ENCODE results near the gene IKZF2.

IKZF2 gene

DNA sequence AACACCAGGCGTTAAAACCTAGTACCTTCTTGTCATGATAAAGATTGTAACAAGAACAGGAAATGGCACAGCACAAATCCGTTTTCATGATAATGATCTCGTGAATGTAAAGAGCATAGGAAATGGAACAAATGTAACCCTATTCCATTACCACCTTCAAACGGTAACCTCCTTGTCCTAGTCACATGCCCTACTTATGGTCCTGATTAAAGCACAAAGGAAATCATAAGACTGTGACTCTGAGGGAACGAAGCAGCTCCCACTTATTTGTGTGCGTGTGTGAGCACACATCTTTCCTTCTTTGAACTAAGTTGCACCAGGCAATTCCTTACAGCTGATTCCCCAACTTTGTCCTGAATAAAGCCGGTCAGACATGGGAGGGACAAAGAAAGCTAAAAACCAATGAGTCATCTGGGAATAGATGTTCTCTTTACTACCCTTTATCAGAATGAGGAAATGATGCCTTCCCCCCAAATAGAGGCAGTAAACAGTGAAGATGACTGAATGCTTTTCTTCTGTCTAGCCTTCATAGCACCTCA, 192.6 kb downstream of the IKZF2 start:
- TF ChIP-seq, protein P1, sequence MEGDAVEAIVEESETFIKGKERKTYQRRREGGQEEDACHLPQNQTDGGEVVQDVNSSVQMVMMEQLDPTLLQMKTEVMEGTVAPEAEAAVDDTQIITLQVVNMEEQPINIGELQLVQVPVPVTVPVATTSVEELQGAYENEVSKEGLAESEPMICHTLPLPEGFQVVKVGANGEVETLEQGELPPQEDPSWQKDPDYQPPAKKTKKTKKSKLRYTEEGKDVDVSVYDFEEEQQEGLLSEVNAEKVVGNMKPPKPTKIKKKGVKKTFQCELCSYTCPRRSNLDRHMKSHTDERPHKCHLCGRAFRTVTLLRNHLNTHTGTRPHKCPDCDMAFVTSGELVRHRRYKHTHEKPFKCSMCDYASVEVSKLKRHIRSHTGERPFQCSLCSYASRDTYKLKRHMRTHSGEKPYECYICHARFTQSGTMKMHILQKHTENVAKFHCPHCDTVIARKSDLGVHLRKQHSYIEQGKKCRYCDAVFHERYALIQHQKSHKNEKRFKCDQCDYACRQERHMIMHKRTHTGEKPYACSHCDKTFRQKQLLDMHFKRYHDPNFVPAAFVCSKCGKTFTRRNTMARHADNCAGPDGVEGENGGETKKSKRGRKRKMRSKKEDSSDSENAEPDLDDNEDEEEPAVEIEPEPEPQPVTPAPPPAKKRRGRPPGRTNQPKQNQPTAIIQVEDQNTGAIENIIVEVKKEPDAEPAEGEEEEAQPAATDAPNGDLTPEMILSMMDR (IDR thresholded peaks at IDR 0.05; ENCODE audit: low read depth, low read length, missing control alignments), result no peak
- no peak for DNase-seq (ENCODE audit: low read depth)
- no peak overlapping the region for H3K4me3 ChIP-seq (ENCODE audit: low read depth, low read length)
- in situ Hi-C loops (cut with HindIII; ENCODE audit: low sequenced_read_pairs), result no loop called here

DNA sequence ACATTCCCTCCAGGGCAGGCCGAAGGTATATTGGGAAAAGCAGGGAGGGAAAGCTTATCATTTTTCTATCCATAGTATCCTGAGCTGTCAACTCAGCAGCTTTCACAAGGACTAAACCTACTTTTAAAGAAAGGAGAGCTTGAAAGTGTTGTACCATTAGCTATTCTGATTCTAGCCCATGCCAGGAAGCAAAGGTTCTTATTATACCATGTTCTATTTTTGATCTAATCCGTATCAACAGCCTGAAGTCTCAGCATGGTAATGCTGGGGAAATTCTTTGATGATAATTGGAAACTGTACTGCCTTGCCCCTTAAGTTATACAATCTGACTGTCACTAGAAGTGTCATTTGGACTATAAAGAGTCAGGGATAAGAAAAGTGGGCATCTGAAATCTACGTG, 193.3 kb downstream of the IKZF2 start:
- H3K4me3 ChIP-seq (ENCODE audit: low read depth, low read length), result no peak overlapping the region
- in situ Hi-C loops (cut with HindIII; ENCODE audit: low sequenced_read_pairs), result no loop called here
- DNase-seq (ENCODE audit: low read depth), result no peak
- TF ChIP-seq, protein P1 (IDR thresholded peaks at IDR 0.05; ENCODE audit: low read depth, low read length, missing control alignments), result no peak

DNA sequence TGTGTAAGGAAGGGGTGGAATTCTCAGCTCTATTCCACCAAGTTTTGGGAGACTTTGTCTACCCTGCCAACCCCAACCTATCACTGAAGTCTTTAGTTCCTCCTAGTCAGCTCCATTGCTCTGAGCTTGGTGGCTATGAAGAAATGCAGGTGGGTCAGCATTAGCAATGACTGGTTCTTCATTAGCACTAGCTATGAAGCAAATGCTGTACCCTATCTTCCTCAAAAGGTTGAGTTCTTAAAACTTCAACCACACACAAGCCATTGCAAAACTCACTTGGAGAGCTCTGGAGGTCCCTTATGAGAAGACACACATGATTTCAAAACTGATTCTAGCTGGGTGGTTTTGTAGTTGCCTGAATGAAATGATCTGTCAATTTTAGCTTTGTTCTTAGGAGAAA, 193.8 kb downstream of the IKZF2 start:
- DNase-seq (ENCODE audit: low read depth), result no peak
- no peak overlapping the region for H3K4me3 ChIP-seq (ENCODE audit: low read depth, low read length)
- in situ Hi-C loops (cut with HindIII; ENCODE audit: low sequenced_read_pairs), result no loop called here
- TF ChIP-seq, protein P1 (IDR thresholded peaks at IDR 0.05; ENCODE audit: low read depth, low read length, missing control alignments), result no peak

DNA sequence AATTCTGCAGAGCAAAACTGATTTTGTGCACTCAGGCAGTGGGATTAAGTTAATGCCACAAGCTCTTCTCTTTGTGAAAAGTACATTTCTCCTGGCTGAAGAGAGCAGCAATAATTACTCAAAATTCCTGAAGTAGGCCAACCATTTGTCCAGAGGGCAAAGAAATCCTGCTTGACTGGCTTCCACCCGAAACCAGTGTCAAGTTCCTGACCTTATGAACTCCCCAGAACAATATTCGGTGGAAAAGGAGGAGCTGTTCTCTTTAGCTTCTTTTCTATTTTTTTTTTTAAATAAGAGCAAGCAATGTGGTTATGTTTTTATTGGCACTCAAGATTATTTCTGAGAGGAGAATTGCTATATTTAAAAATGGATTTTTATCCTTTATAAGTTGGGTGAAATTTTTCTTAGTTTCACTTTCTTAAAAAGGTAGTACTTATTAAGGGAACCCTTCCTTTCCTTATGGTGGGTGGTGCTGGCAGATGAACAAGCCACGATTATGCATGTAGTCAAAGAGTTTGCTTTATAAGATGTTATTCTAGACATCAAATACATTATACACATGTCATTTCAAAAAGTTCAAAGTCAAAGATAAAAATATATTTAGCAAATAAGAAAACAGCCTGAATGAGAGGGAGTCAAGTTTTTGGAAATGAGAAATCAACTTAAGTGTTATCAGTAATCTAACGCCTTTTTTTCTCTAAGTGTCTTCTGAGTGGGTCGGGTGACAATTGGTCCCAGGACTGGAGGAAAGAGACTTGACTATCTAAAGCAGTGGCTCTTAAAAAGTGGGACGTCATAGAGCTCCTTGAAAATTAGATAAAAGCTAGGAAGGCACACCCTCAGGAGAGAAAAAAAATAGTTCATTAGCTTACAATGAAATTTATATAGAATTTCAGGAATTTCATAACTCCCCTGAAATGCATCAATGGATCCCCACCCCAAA, 194.5 kb downstream of the IKZF2 start:
- TF ChIP-seq, protein P1 (IDR thresholded peaks at IDR 0.05; ENCODE audit: low read depth, low read length, missing control alignments), result no peak
- in situ Hi-C loops (cut with HindIII; ENCODE audit: low sequenced_read_pairs), result no loop called here
- H3K4me3 ChIP-seq (ENCODE audit: low read depth, low read length), result no peak overlapping the region
- no peak for DNase-seq (ENCODE audit: low read depth)

DNA sequence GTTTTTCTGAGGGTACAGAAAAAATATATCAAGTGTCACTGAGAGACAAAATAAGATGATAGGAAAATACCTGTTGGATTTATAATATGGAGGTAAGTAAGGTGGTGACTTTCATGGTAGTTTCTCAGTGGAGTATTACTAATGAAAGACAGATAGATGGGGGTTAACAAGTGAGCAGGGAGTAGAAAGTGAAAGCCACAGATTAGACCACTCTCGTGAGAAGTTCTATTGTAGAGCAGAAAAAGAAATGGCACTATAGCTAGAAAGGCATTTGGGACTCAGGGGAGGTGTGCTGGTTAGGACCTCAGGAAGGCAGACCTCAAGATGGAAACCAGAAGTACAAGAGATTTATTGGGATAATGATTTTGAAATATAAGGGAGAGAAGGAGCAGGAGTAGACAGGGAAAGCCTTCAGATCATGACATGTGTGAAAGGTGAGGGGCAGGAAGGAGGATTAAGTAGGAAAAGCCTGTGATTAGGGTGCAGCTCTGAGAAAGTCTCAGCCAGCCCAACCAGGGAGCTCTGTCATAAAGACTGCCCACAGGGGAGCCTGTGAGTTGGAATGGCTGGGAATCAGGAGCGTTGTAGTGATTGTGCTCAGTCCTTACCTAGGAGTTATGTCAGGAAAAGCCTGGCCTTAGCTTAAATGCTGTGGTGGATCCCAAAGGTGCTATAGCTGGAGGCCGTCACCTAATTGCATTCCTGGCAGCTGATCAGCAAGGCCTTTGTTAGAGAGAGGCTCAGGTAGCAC, 198.1 kb downstream of the IKZF2 start:
- TF ChIP-seq, protein P1 (IDR thresholded peaks at IDR 0.05; ENCODE audit: low read depth, low read length, missing control alignments), result no peak
- DNase-seq (ENCODE audit: low read depth), result no peak
- no peak overlapping the region for H3K4me3 ChIP-seq (ENCODE audit: low read depth, low read length)
- in situ Hi-C loops (cut with HindIII; ENCODE audit: low sequenced_read_pairs), result no loop called here

DNA sequence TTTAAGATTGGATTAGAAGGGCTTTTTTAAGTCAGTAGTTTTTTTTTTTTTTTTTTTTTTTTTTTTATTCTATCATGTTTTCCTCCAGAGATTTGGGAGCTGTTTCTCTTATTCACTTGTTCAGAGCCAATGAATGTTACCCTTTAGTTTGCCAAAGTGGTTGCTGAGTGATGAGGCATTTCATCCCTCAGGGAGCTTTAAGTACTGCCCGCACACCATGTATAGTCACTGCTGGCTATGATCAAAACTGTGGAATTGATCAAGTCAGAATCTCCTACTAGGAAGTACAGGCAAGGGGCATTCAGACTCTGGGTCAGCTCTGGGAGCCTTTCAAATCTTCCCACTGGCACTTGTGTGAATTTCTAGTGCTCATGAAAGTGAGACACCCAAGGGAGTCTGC, 201.6 kb downstream of the IKZF2 start:
- DNase-seq (ENCODE audit: low read depth), result no peak
- no peak overlapping the region for H3K4me3 ChIP-seq (ENCODE audit: low read depth, low read length)
- in situ Hi-C loops (cut with HindIII; ENCODE audit: low sequenced_read_pairs), result no loop called here
- TF ChIP-seq, protein P1 (IDR thresholded peaks at IDR 0.05; ENCODE audit: low read depth, low read length, missing control alignments), result no peak

All from astrocyte of the cerebellum (primary cell).